Coronary artery (tissue), 2 donors: ENCODE data around the gene FKBP14.

Source experiments
- DNase-seq: peaks from one replicate; pipeline ENCODE4 v3.0.0-alpha.2; 2017; ENCODE audit warnings: low spot score
- H3K27ac ChIP-seq, 2 donors: fragments of 200-600 bp; sonication (generic); one replicate each; pipeline ENCODE4 v1.5.1; 2016 to 2019
- H3K4me3 ChIP-seq: fragments of 200-600 bp; sonication (generic); 2 replicates; pipeline ENCODE4 v1.5.1; 2016; ENCODE audit warnings: mild to moderate bottlenecking, moderate library complexity
- CTCF ChIP-seq: fragments of 200-600 bp; sonication (generic); IDR thresholded peaks from one replicate; pipeline ENCODE4 v1.5.1; 2019; ENCODE audit warnings: antibody characterized with exemption

The FKBP14 gene

GRCh38 chr7:29976266-29976665 is 50.2 kb downstream of the FKBP14 start:
- Histone ChIP-seq H3K27ac (peak overlapping the region in 1 of 2 donors; percentile 13), H3K4me3 (no peak overlapping the region)
- TF ChIP-seq CTCF, result no peak
- DNase-seq, result no peak

GRCh38 chr7:29975561-29975960 is 50.9 kb downstream of the FKBP14 start:
- H3K27ac ChIP-seq, result no peak overlapping the region

GRCh38 chr7:29974286-29974685 is 52.2 kb downstream of the FKBP14 start:
- no peak for DNase-seq
- no peak for TF ChIP-seq CTCF
- Histone ChIP-seq H3K4me3 (no peak overlapping the region), H3K27ac (no peak overlapping the region)

More at GRCh38 chr7:29975561-29975960, 50.9 kb downstream of the FKBP14 start:
- DNase-seq, result no peak
- no peak overlapping the region for H3K4me3 ChIP-seq
- TF ChIP-seq CTCF, result no peak

- no peak for DNase-seq
- no peak overlapping the region for H3K27ac ChIP-seq
Measured at GRCh38 chr7:29972315-29972669, 54.2 kb downstream of the FKBP14 start.

GRCh38 chr7:29971566-29972314 is 54.8 kb downstream of the FKBP14 start:
- H3K27ac ChIP-seq, result no peak overlapping the region
- no peak for TF ChIP-seq CTCF
- no peak overlapping the region for H3K4me3 ChIP-seq
- DNase-seq, result no peak

More at GRCh38 chr7:29972315-29972669, 54.2 kb downstream of the FKBP14 start:
- TF ChIP-seq CTCF, result no peak
- no peak overlapping the region for H3K4me3 ChIP-seq

- no peak for TF ChIP-seq CTCF
- Histone ChIP-seq H3K4me3 (no peak overlapping the region), H3K27ac (no peak overlapping the region)
- no peak for DNase-seq
Measured at GRCh38 chr7:29970158-29970557, 56.3 kb downstream of the FKBP14 start.

GRCh38 chr7:29969738-29970137 is 56.8 kb downstream of the FKBP14 start:
- H3K27ac ChIP-seq, result no peak overlapping the region
- H3K4me3 ChIP-seq, result no peak overlapping the region
- no peak for TF ChIP-seq CTCF
- DNase-seq, result no peak
